Measurements from ENCODE around the gene CCDC57.
"Not testable (repeated sequence)": the region's sequence is repeated elsewhere in the genome, so short reads cannot be mapped to it uniquely, and the experiment has no call there.

The CCDC57 gene

GRCh38 chr17:82188001-82188961 is 24.4 kb downstream of the CCDC57 start:
- DNase-seq (ENCODE audit: low read depth, low spot score): no peak
- no peak overlapping the region for H3K4me3 ChIP-seq (ENCODE audit: low read length)

GRCh38 chr17:82187500-82187899 is 25.1 kb downstream of the CCDC57 start:
- no peak for DNase-seq (ENCODE audit: low read depth, low spot score)
- no peak overlapping the region for H3K4me3 ChIP-seq (ENCODE audit: low read length)

GRCh38 chr17:82186221-82186620 is 26.4 kb downstream of the CCDC57 start:
- H3K4me3 ChIP-seq (ENCODE audit: low read length): no peak overlapping the region
- no peak for DNase-seq (ENCODE audit: low read depth, low spot score)

- H3K4me3 ChIP-seq (ENCODE audit: low read length): no peak overlapping the region
- no peak for DNase-seq (ENCODE audit: low read depth, low spot score)
Measured at GRCh38 chr17:82184761-82185160, 27.9 kb downstream of the CCDC57 start.

DNA sequence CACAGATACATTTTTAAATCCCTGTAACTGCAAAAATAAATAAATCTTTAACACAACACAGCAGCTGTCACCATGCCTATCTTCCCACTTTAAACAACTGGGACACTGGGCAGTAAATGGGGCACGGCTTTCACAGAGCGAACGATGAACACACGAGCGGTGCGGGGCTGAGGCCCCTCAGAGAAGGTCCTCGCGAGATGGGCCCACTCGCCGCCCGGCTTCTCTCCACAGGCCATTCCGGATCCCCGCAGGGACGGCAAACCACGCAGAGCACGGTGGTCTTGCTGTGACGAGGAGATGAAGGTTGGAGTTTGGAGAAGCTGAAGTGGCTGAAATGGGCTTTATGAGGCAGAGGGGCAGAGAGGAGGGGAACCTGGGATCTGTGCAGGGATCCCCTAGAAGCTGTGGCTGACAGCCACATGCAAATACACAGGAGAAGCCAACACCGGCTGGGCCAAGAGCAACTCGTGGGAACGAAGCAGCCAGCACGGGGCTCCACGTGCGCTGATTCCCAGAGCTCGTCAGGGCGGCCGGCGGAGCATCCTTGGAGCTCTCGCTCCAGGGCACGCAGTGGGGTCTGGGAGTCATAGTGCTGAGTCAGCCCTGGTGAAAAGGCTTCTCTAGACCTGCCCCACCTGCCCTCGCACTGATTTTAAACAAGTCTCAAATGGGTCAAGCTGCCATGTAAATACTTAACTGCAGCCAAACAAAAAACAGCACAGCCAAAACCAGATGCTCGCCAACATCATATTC is 31.7 kb downstream of the CCDC57 start:
- H3K4me3 ChIP-seq (ENCODE audit: low read length): no peak overlapping the region
- no peak for DNase-seq (ENCODE audit: low read depth, low spot score)

- DNase-seq (ENCODE audit: low read depth, low spot score): no peak
- no peak overlapping the region for H3K4me3 ChIP-seq (ENCODE audit: low read length)
Measured at GRCh38 chr17:82179946-82180475, 32.6 kb downstream of the CCDC57 start.

- H3K4me3 ChIP-seq (ENCODE audit: low read length): no peak overlapping the region
- DNase-seq (ENCODE audit: low read depth, low spot score): no peak
Measured at GRCh38 chr17:82179412-82179811, 33.2 kb downstream of the CCDC57 start.

DNA sequence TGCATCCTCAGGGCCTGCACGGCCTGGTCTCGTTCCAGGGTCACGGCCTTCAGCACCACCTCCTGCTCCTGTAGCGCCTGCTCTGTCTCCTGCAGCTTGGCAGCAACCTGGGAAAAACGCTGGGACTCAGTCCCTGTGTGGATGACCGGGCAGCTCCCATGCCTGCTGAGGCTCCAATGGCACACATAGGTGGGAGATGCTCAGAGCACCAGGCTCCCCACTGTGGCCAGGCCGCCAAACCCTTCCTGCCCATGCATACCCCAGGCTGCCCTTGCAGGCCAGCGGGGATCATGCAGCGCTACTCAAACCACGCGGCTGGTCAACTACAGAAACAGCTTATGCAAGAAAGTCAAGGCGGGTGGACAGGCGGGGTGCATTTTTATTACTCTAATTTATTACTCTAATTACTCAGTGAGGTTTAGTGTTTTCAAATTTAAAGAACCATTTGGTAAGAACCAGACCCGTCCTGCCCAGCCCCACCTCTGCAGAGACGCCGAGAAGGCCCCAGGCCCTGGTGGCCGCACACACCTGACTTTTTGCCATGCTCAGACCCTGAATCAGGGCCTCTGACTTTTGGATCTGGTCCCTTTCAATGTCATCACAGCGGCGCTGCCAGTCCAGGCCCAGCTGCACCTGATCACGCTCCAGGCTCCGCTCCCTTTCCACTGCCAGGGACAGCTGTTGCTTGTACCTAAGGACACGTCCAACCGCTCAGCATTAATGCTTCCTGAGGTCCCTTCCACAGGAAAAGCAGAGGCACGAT is 34.0 kb downstream of the CCDC57 start:
- no peak overlapping the region for H3K4me3 ChIP-seq (ENCODE audit: low read length)
- no peak for DNase-seq (ENCODE audit: low read depth, low spot score)

DNA sequence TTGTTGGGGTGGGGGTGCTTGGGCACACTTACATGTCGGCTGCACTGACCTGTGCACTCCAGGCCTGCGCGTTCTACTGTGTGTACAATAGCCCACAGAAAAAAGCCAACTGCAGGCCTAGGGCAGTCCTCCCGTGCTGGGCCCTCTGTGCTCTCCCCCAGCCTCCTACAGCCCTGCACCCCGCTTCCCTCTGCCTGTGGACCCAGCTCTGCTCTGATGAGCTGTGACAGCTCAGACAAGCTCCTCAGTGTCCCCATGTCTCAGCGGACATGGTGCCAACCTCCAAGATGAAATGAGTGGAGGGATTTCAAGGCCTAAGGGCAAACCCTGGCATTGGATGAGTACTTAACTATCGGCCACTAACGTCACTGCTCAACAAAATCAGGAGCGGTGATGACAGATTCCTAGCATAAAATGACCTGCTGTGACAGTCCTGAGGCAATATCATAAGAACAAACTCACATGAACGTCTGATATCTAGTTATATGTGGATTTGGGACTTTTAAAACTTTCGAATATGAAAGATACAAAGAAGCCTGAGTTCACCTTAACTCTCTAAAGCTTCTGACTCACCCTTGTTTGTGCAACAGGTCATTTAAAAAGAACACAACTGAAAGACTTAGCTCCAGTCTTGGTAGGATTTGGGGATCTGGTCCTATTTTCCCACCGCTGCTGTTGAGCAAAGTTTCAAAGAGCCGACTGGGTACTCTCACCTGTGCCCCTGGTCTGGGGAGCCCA is 34.7 kb downstream of the CCDC57 start:
- DNase-seq (ENCODE audit: low read depth, low spot score): no peak
- H3K4me3 ChIP-seq (ENCODE audit: low read length): no peak overlapping the region

DNA sequence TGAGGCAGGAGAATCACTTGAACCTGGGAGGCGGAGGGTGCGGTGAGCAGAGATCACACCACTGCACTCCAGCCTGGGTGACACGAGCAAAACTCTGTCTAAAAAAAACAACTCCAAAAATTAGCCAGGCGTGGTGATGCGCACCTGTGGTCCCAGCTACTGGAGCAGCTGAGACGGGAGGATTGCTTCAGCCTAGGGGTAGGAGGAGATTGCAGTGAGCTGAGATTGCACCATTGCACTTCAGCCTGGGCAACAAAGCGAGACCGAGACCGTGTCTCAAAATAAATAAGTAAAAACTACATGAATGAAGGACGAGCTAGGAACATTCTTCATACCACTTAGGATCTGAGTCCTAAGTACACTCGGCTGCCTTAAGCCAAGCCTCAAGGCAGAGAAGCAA is 35.4 kb downstream of the CCDC57 start:
- no peak for DNase-seq (ENCODE audit: low read depth, low spot score)
- no peak overlapping the region for H3K4me3 ChIP-seq (ENCODE audit: low read length)

DNA sequence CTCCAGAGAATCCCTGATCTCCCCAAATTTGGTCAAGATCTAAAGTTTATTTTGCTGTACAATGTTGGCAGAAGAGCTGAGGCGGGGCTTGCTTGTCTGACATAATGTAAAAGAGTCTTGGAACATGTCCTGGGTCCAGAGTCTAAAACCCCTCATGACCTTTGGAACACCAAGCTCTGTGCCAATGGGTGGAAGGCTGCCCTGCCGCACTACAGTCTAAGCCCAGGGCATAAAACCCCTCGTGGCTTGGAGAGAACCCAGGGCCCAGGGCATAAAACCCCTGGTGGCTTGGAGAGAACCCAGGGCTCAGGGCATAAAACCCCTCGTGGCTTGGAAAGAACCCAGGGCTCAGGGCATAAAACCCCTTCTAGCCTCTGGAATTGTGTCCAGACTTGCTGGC is 36.7 kb downstream of the CCDC57 start:
- no peak overlapping the region for H3K4me3 ChIP-seq (ENCODE audit: low read length)
- no peak for DNase-seq (ENCODE audit: low read depth, low spot score)

DNA sequence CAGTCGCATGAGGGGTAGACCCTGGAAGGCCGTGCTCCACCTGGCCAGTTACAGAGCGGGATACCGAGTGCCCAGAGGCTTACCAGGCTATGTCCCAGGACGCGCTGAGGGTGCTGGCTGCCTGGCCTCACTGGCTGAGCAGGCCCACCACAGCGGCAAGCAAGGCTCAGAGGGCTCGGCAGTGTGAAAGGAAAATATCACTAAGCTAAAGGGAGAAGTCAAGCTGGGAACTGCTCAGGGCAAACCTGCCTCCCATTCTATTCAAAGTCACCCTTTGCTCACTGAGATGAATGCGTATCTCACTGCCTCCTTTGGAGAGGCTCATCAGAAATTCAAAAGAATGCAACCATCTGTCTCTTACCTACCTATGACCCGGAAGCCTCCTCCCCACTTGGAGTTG is 37.4 kb downstream of the CCDC57 start:
- no peak for DNase-seq (ENCODE audit: low read depth, low spot score)
- H3K4me3 ChIP-seq (ENCODE audit: low read length): no peak overlapping the region

DNA sequence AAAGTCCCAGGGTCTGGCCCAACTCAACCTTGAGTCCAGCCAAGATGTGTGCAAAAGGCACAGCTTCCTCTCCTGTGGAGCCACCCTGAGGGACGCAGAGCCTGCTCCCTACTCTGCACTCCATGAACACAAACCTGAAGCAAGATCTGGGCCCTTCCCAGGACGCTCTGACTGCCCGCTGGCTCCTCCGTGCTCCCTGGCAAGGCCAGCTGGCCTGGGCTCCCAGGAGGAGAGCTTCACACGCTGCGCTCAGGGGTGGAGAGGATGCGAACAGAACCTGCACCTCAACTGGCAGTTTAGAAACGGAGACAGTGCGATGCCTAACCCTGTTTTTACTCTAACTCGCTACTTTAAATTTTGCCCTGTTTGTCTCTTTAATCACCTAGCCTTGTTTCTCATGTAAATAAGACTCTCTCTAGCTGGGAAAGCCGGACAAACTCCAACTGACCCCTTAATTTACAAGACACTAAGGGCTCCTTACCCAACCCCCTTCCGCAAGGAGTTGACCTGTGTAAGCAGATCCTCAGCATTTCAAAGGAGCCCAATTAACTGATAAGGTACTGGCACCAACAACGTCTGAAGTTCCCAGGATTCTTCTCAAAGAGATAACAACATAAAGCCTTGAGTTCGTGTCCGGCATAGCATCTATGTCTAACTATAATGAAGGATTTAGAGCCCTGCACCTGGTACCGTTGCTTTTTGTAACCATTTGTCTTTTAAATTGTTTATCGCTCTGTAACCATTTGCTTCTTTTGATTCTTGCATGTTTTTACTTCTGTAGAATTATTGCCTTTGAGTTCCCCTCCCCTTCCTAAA is 38.4 kb downstream of the CCDC57 start:
- not testable (repeated sequence) for H3K4me3 ChIP-seq (ENCODE audit: low read length); DNase-seq (ENCODE audit: low read depth, low spot score)

GRCh38 chr17:82173351-82174041 is 39.1 kb downstream of the CCDC57 start:
- H3K4me3 ChIP-seq (ENCODE audit: low read length): no peak overlapping the region
- DNase-seq (ENCODE audit: low read depth, low spot score): no peak

DNA sequence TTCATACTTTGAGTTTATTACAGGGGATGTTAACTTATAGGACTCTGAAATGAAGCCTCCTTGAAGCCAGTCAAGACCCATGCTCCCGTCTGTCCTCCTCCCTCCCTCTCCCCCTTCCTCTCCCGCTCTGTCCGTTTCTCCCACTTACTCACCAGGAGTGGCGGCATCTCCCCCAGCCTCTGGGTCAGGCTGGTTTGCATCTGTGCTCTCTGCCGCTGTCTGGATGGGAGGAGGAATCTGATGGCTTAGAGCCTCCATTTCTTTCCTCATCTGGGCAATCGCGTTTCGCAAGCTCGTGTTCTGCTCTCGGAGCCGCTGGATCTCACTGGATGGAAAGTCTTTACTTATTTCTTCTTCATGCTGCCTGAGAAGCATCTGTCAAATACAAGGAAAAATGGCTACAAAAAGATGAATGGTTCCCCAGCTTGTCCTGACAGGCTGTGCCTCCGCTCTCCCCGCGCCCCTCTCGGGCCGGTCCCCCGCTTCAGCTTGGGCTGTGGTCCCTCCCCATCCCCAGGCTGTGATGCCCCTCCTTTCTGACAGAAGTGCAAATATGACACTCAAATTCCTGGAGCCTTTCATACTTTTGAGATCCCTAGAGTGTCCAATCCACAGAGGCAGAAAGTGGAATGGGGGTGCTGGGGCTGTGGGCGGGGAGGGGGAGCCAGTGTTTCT is 40.0 kb downstream of the CCDC57 start:
- no peak for DNase-seq (ENCODE audit: low read depth, low spot score)
- no peak overlapping the region for H3K4me3 ChIP-seq (ENCODE audit: low read length)

DNA sequence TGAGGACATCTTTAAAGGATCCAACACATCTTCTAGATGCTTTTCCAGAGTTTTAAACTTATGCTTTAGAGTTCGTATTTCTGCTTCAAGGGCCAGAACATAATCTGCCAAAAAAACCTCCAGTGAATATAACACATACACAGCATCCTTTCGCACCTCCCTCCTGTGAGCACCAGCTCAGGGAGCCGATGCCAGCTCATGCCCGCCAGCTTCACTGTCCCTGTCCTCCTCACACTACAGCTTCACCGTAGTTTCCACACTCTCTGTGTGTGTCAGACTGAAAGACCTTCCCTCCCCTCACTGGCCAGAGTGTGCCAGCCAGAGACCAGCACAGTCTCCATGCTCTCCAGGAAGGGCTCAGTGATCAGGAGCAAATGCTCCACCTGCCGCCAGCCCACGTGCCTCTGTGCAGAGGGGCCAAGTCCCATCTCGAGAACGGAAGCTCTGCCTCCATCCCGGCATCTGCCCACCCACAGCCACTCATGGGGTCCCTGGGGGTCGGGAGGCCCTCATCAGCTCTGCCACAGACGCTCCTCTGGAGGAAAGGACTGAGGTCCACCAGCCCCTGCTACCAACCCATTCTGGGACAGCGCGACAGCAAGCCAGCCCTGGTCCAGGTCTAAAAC is 40.8 kb downstream of the CCDC57 start:
- DNase-seq (ENCODE audit: low read depth, low spot score): no peak
- no peak overlapping the region for H3K4me3 ChIP-seq (ENCODE audit: low read length)
